Measurements from ENCODE around the gene HSBP1.

DNA sequence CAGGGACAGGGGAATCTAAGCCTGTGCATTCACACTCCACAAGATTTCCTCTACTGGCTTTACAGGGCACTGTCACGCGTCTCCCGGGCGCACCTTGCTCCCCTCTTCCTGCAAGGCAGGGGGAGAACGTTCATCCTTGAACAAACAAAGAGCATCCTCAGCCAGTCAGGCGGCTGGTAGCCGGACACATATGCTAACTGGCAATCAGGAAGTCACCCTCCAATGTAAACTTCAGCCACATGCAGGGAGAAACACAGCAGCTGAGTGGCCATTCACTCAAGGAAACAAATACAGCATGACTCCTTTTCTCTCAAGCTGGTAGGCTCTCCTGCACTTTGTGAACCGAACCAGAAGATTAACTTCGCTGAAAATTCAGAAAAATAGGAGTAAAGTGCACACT lies 10.8 kb upstream of the HSBP1 start:
- TF ChIP-seq POLR2A (IDR thresholded peaks at IDR 0.05; ENCODE audit: extremely low read depth, insufficient read length) (no peak), MAX (IDR thresholded peaks at IDR 0.05; ENCODE audit: low read depth, low read length) (no peak), CTCF (IDR thresholded peaks at IDR 0.05; ENCODE audit: low read depth, low read length) (no peak)

Measured in NB4 (cell line).